HCT116 (cell line): ENCODE results near the gene FRAS1. TPM values are rescaled to one million over a fixed set of nuclear protein-coding genes. Genes with fewer than 3 reads are reported as not detected.

Experiments used
- ATAC-seq: fragments of 200-7000 bp; cut with Tn5 transposase; 2 replicates; pipeline ENCODE4 v1.9.1; 2020; ENCODE audit warnings: mild to moderate bottlenecking, moderate library complexity
- BruUV-seq: library from RNA; stranded (reverse); fragments of 400-500 nt; replicated peaks from 2 replicates; lab custom pipeline; 2021; lab: Mats Ljungman, UMichigan
- CTCF ChIA-PET: fragments of 300-600 bp; sonication (Branson Sonifier 250); formaldehyde crosslinking; loops from one replicate; lab custom pipeline; 2021; ENCODE audit warnings: antibody characterized with exemption; lab: Charles Lee
- POLR2A ChIA-PET: fragments of 300-600, 350-600 bp; sonication (Branson Sonifier 250); formaldehyde crosslinking; loops from one replicate; lab custom pipeline; 2021; ENCODE audit warnings: antibody characterized with exemption; lab: Charles Lee
- RAD21 ChIA-PET, 2 experiments: fragments of 300-600 bp; sonication (Branson Sonifier 250); formaldehyde crosslinking; loops; one replicate each; lab custom pipeline; 2023; ENCODE audit warnings: low total read pairs in 2 of 2; ENCODE audit not compliant: uncharacterized antibody in 2 of 2, unreplicated experiment in 2 of 2, low non-redundant PET in 1 of 2; lab: Charles Lee
- DNase-seq: peaks from one replicate; pipeline ENCODE4 v3.0.0-alpha.2; 2010; ENCODE audit warnings: low read depth, low spot score
- H2AFZ ChIP-seq: fragments of 200-600 bp; shearing (Covaris generic), sonication (generic); 2 replicates; pipeline ENCODE4 v1.6.1; 2017; ENCODE audit warnings: low read depth, mixed run types, mixed read lengths, antibody characterized with exemption, low read length; ENCODE audit not compliant: poor library complexity, severe bottlenecking
- H3K27ac ChIP-seq: 2 replicates; pipeline ENCODE4 v1.5.1; 2012; ENCODE audit warnings: low read depth, low read length
- H3K27me3 ChIP-seq: fragments of 200-600 bp; sonication (generic); 2 replicates; pipeline ENCODE4 v1.6.1; 2016; ENCODE audit warnings: mixed run types, low read length, mixed read lengths; ENCODE audit not compliant: insufficient read depth
- H3K36me3 ChIP-seq, 2 experiments: fragments of 200-500 bp in 1 of 2; fragments of 200-600 bp in 1 of 2; sonication (Bioruptor generic) in 1 of 2; sonication (generic) in 1 of 2; 2 replicates each; pipeline versions ENCODE4 v1.5.1 to v1.6.1; 2014 to 2016; ENCODE audit warnings: low read length in 2 of 2, inconsistent platforms in 1 of 2, mixed read lengths in 1 of 2, mixed run types in 1 of 2; ENCODE audit not compliant: insufficient read depth in 2 of 2, control insufficient read depth in 1 of 2
- H3K4me1 ChIP-seq, 2 experiments: fragments of 200-600 bp in 1 of 2; sonication (generic) in 1 of 2; 2 replicates each; pipeline versions ENCODE4 v1.5.1 to v1.6.1; 2012 to 2017; ENCODE audit warnings: low read length in 2 of 2, inconsistent platforms in 1 of 2, mild to moderate bottlenecking in 1 of 2, mixed read lengths in 1 of 2, mixed run types in 1 of 2, moderate library complexity in 1 of 2; ENCODE audit not compliant: insufficient read depth in 2 of 2, control insufficient read depth in 1 of 2
- H3K4me2 ChIP-seq: fragments of 200-600 bp; sonication (generic); 2 replicates; pipeline ENCODE4 v1.6.1; 2017; ENCODE audit warnings: mixed run types, low read length, mixed read lengths
- H3K4me3 ChIP-seq, 2 experiments: fragments of 200-600 bp in 1 of 2; sonication (generic) in 1 of 2; replicated peaks in 1 of 2; 2 replicates each; pipeline ENCODE4 v1.5.1; 2011 to 2016; ENCODE audit warnings: low read length in 2 of 2, control low read depth in 1 of 2, low read depth in 1 of 2, mild to moderate bottlenecking in 1 of 2, mixed read lengths in 1 of 2, mixed run types in 1 of 2
- H3K79me2 ChIP-seq: fragments of 200-600 bp; sonication (generic); 2 replicates; pipeline ENCODE4 v1.6.1; 2017; ENCODE audit warnings: mild to moderate bottlenecking, mixed run types, low read length, moderate library complexity, mixed read lengths; ENCODE audit not compliant: insufficient read depth
- H3K9ac ChIP-seq: fragments of 200-600 bp; sonication (generic); 2 replicates; pipeline ENCODE4 v1.6.1; 2016; ENCODE audit warnings: low read length, mixed read lengths
- H3K9me2 ChIP-seq: fragments of 200-600 bp; sonication (generic), shearing (Covaris generic); 2 replicates; pipeline ENCODE4 v1.6.1; 2017; ENCODE audit warnings: mixed run types, mild to moderate bottlenecking, moderate library complexity; ENCODE audit not compliant: insufficient read depth
- H3K9me3 ChIP-seq, 2 experiments: fragments of 200-500 bp in 1 of 2; fragments of 200-600 bp in 1 of 2; sonication (Bioruptor generic) in 1 of 2; sonication (generic) in 1 of 2; 2 replicates each; pipeline ENCODE4 v1.6.1; 2014 to 2017; ENCODE audit warnings: low read length in 2 of 2, mixed read lengths in 2 of 2, inconsistent platforms in 1 of 2, low read depth in 1 of 2, mild to moderate bottlenecking in 1 of 2, mixed run types in 1 of 2, moderate library complexity in 1 of 2; ENCODE audit not compliant: control insufficient read depth in 1 of 2, insufficient read depth in 1 of 2
- H4K20me1 ChIP-seq: fragments of 200-600 bp; sonication (generic), shearing (Covaris generic); 2 replicates; pipeline ENCODE4 v1.6.1; 2017; ENCODE audit warnings: mixed run types, mild to moderate bottlenecking, moderate library complexity; ENCODE audit not compliant: insufficient read depth
- CBX3 ChIP-seq: IDR thresholded peaks from 2 replicates; pipeline ENCODE4 v1.6.1; 2012; ENCODE audit warnings: low read depth
- CEBPB ChIP-seq: IDR thresholded peaks from 2 replicates; pipeline ENCODE4 v1.6.1; 2012; ENCODE audit warnings: low read depth
- ELF1 ChIP-seq: IDR thresholded peaks from 2 replicates; pipeline ENCODE4 v1.6.1; 2012; ENCODE audit warnings: low read depth, borderline replicate concordance
- EZH2 ChIP-seq: fragments of 200-600 bp; sonication (generic); IDR thresholded peaks from 2 replicates; pipeline ENCODE4 v1.6.1; 2017; ENCODE audit warnings: antibody characterized with exemption, mixed run types
- EZH2phosphoT487 ChIP-seq: fragments of 200-600 bp; IDR thresholded peaks from 2 replicates; pipeline ENCODE4 v1.6.1; 2018; ENCODE audit warnings: antibody characterized with exemption, borderline replicate concordance
- FOSL1 ChIP-seq: IDR thresholded peaks from 2 replicates; pipeline ENCODE4 v1.6.1; 2012; ENCODE audit warnings: low read depth
- JUND ChIP-seq: IDR thresholded peaks from 2 replicates; pipeline ENCODE4 v1.6.1; 2012
- RAD21 ChIP-seq: IDR thresholded peaks from 2 replicates; pipeline ENCODE4 v1.6.1; 2012; ENCODE audit warnings: low read depth, mild to moderate bottlenecking
- SIN3A ChIP-seq: IDR thresholded peaks from 2 replicates; pipeline ENCODE4 v1.6.1; 2012; ENCODE audit warnings: low read depth
- SRF ChIP-seq: IDR thresholded peaks from 2 replicates; pipeline ENCODE4 v1.6.1; 2012; ENCODE audit warnings: low read depth
- ZFX ChIP-seq: fragments of 450-650 bp; IDR thresholded peaks from 2 replicates; pipeline ENCODE4 v1.6.1; 2017
- ZNF274 ChIP-seq: fragments of 200-500 bp; sonication (Bioruptor generic); IDR thresholded peaks from 2 replicates; pipeline ENCODE4 v1.6.1; 2014; ENCODE audit warnings: mild to moderate bottlenecking, low read depth, low read length, inconsistent platforms
- intact Hi-C: fragments of 100-400 bp; cut with micrococcal nuclease; formaldehyde crosslinking; loops from 2 replicates; pipeline ENCODE4 v1.10.0; 2022
- total RNA-seq: library from RNA; stranded (reverse); gene quantifications from one replicate; pipeline ENCODE4 v1.2.1, GENCODE V29; 2021; ENCODE audit not compliant: unreplicated experiment
- TF ChIP-seq, protein P1 (sequence below): IDR thresholded peaks from 2 replicates; pipeline ENCODE4 v1.6.1; 2011; ENCODE audit warnings: mild to moderate bottlenecking, low read length, moderate library complexity; ENCODE audit not compliant: insufficient replicate concordance; ENCODE audit errors: extremely low read depth
- TF ChIP-seq, protein P2 (sequence below), 3 experiments: fragments of 200-600 bp in 1 of 3; sonication (generic) in 1 of 3; IDR thresholded peaks in 2 of 3; conservative IDR thresholded peaks in 1 of 3; 2 replicates each; pipeline ENCODE4 v1.5.1; 2012 to 2017; ENCODE audit warnings: low read depth in 2 of 3, low read length in 2 of 3, antibody characterized with exemption in 1 of 3, borderline replicate concordance in 1 of 3, control low read depth in 1 of 3, mild to moderate bottlenecking in 1 of 3, mixed read lengths in 1 of 3, mixed run types in 1 of 3, moderate library complexity in 1 of 3; ENCODE audit not compliant: insufficient read depth in 1 of 3
- TF ChIP-seq, protein P3 (sequence below): IDR thresholded peaks from 2 replicates; pipeline ENCODE4 v1.6.1; 2012; ENCODE audit warnings: low read depth
- TF ChIP-seq, protein P4 (sequence below): IDR thresholded peaks from 2 replicates; pipeline ENCODE4 v1.6.1; 2012
- TF ChIP-seq, protein P5 (sequence below): IDR thresholded peaks from 2 replicates; pipeline ENCODE4 v1.6.1; 2012

The FRAS1 gene
- total RNA-seq, 1 experiment from 2014 or later: 33.5 TPM

DNA sequence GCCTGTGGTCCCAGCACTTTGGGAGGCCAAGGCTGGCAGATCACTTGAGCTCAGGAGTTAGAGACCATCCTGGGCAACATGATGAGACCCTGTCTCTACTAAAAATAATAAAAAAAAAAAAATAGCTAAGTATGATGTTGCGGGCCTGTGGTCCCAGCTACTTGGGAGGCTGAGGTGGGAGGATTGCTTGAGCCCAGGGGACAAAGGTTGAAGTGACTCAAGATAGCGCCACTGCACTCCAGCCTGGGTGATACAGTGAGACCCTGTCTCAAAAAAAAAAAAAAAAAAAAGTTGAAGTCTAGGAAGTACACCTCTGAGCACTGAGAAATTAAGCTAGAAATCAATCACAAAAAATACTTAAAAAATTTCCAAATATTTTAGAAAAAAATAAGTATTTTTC lies 86.5 kb downstream of the FRAS1 start:
- BruUV-seq: no TSS peak
- Histone ChIP-seq H3K9me2 (no peaks in the 10 kb centered on the region), H3K4me2 (no peak overlapping the region), H2AFZ (no peak overlapping the region), H3K4me3 (no peak overlapping the region), H3K9me3 (no peaks in the 10 kb centered on the region), H3K27ac (no peak overlapping the region), H4K20me1 (0 out of 2 replicates have a peak, but pooled peaks cover 3% of the 10 kb centered on the region), H3K36me3 (no peaks in the 10 kb centered on the region), H3K27me3 (no peaks in the 10 kb centered on the region), H3K4me1 (no peaks in the 10 kb centered on the region), H3K9ac (no peak overlapping the region), H3K79me2 (no peaks in the 10 kb centered on the region)
- ChIA-PET RAD21 (interaction anchor here in 1 of 2 experiments (0.7 kb wide), 1 partner anchor 88 kb away, joined by 4 read pairs; no protein-coding TSS in a partner anchor), CTCF (interaction anchor here (0.9 kb wide), 1 partner anchor 84 kb away, joined by 3 read pairs; no protein-coding TSS in a partner anchor), POLR2A (no interaction called here)
- no peak for ATAC-seq
- TF ChIP-seq, protein P1, sequence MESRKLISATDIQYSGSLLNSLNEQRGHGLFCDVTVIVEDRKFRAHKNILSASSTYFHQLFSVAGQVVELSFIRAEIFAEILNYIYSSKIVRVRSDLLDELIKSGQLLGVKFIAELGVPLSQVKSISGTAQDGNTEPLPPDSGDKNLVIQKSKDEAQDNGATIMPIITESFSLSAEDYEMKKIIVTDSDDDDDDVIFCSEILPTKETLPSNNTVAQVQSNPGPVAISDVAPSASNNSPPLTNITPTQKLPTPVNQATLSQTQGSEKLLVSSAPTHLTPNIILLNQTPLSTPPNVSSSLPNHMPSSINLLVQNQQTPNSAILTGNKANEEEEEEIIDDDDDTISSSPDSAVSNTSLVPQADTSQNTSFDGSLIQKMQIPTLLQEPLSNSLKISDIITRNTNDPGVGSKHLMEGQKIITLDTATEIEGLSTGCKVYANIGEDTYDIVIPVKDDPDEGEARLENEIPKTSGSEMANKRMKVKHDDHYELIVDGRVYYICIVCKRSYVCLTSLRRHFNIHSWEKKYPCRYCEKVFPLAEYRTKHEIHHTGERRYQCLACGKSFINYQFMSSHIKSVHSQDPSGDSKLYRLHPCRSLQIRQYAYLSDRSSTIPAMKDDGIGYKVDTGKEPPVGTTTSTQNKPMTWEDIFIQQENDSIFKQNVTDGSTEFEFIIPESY: no peak
- TF ChIP-seq, protein P2, sequence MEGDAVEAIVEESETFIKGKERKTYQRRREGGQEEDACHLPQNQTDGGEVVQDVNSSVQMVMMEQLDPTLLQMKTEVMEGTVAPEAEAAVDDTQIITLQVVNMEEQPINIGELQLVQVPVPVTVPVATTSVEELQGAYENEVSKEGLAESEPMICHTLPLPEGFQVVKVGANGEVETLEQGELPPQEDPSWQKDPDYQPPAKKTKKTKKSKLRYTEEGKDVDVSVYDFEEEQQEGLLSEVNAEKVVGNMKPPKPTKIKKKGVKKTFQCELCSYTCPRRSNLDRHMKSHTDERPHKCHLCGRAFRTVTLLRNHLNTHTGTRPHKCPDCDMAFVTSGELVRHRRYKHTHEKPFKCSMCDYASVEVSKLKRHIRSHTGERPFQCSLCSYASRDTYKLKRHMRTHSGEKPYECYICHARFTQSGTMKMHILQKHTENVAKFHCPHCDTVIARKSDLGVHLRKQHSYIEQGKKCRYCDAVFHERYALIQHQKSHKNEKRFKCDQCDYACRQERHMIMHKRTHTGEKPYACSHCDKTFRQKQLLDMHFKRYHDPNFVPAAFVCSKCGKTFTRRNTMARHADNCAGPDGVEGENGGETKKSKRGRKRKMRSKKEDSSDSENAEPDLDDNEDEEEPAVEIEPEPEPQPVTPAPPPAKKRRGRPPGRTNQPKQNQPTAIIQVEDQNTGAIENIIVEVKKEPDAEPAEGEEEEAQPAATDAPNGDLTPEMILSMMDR (IDR thresholded peaks at IDR 0.05 in 2 of 3, conservative IDR thresholded peaks at IDR 0.05 in 1 of 3; ENCODE audit: borderline replicate concordance in 1 of 3, insufficient read depth in 1 of 3, low read depth in 2 of 3, low read length in 2 of 3): no peak
- TF ChIP-seq SRF (no peak), ZNF274 (no peak), ZFX (no peak), ELF1 (no peak), SIN3A (no peak), CBX3 (no peak), JUND (no peak), EZH2 (no peak), RAD21 (no peak), EZH2phosphoT487 (no peak), FOSL1 (no peak), CEBPB (no peak)
- TF ChIP-seq, protein P3, sequence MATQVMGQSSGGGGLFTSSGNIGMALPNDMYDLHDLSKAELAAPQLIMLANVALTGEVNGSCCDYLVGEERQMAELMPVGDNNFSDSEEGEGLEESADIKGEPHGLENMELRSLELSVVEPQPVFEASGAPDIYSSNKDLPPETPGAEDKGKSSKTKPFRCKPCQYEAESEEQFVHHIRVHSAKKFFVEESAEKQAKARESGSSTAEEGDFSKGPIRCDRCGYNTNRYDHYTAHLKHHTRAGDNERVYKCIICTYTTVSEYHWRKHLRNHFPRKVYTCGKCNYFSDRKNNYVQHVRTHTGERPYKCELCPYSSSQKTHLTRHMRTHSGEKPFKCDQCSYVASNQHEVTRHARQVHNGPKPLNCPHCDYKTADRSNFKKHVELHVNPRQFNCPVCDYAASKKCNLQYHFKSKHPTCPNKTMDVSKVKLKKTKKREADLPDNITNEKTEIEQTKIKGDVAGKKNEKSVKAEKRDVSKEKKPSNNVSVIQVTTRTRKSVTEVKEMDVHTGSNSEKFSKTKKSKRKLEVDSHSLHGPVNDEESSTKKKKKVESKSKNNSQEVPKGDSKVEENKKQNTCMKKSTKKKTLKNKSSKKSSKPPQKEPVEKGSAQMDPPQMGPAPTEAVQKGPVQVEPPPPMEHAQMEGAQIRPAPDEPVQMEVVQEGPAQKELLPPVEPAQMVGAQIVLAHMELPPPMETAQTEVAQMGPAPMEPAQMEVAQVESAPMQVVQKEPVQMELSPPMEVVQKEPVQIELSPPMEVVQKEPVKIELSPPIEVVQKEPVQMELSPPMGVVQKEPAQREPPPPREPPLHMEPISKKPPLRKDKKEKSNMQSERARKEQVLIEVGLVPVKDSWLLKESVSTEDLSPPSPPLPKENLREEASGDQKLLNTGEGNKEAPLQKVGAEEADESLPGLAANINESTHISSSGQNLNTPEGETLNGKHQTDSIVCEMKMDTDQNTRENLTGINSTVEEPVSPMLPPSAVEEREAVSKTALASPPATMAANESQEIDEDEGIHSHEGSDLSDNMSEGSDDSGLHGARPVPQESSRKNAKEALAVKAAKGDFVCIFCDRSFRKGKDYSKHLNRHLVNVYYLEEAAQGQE: no peak
- TF ChIP-seq, protein P4, sequence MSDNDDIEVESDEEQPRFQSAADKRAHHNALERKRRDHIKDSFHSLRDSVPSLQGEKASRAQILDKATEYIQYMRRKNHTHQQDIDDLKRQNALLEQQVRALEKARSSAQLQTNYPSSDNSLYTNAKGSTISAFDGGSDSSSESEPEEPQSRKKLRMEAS: no peak
- TF ChIP-seq, protein P5, sequence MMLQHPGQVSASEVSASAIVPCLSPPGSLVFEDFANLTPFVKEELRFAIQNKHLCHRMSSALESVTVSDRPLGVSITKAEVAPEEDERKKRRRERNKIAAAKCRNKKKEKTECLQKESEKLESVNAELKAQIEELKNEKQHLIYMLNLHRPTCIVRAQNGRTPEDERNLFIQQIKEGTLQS: no peak
- intact Hi-C loops: no loop called here
- DNase-seq: no peak
